GM19397 (cell line): ENCODE measurements around the gene RPH3AL.

Source experiments
- ATAC-seq: cut with Tn5 transposase; IDR thresholded peaks from one replicate; pipeline ENCODE4 v1.9.1; 2021; ENCODE audit warnings: mild to moderate bottlenecking, moderate library complexity; ENCODE audit not compliant: unreplicated experiment

The RPH3AL gene

GRCh38 chr17:303168-303567 is 49.4 kb downstream of the RPH3AL start:
- no peak for ATAC-seq

- ATAC-seq = no peak
Observed at GRCh38 chr17:302300-302698, 50.3 kb downstream of the RPH3AL start.

DNA sequence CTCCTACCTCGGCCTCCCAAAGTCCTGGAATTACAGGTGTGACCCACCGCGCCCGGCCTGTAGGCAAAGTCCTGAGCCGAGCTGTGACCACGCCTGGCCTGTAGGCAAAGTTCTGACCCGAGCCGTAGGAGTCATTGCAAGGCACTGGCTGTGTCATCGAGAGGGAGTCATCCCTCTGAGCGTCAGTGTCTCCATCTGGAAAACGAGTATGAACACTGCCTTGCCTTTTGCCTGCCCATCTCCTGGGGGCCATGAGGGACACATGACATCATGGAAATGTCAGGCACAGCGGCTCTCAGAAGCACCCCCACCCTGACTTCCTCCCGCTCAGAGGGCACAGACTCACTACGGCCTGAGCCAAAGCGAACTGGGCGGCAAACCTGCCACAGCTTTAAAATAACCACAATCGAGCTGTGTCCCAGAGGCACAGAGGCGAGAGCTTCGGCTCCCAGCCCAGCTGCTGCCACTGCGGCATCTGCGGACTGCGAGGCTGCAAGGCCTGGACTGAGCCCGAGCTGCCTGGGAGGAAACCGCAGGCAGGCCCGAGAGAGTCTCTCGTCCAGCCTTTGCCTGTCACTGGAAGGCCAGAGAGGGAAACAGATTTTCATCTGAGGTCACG is 50.8 kb downstream of the RPH3AL start:
- ATAC-seq = no peak

DNA sequence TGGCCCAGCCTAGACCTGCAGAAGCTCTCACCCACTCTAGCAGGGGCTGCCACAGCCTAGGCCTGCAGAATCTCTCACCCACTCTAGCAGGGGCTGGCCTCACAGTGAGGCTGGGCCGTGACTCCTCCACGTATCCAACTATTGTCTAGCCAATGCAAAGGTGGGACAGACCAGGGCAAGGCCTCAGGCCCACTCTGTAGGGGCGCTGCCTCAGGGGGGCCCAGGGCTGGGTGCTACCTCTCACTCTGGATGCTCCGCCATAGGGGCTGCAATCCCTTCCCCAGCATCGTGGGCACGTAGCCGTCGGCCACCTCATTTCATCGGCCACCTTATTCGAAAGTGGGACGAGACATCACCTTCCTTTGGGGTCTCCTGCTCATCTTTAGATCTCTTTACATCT is 51.7 kb downstream of the RPH3AL start:
- no peak for ATAC-seq

DNA sequence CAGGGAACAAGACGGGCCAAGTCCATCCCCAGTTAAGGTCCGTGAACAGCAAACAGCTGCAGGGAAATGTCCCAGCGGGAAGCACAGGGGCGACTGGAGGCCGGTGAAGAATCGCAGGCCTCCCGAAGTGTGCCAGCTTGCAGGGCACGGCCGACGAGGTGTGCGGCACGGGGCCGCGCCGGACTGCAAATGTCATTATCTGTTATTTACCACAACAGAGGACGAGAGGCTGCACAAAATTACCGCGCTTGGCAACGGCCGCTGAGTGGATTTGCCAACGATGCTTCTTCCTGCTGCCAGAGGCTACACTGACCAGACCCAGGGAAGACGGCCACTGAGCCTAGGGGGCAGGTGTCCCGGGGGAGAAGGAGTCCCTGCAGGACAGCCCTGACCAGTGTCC is 53.1 kb downstream of the RPH3AL start:
- no peak for ATAC-seq

DNA sequence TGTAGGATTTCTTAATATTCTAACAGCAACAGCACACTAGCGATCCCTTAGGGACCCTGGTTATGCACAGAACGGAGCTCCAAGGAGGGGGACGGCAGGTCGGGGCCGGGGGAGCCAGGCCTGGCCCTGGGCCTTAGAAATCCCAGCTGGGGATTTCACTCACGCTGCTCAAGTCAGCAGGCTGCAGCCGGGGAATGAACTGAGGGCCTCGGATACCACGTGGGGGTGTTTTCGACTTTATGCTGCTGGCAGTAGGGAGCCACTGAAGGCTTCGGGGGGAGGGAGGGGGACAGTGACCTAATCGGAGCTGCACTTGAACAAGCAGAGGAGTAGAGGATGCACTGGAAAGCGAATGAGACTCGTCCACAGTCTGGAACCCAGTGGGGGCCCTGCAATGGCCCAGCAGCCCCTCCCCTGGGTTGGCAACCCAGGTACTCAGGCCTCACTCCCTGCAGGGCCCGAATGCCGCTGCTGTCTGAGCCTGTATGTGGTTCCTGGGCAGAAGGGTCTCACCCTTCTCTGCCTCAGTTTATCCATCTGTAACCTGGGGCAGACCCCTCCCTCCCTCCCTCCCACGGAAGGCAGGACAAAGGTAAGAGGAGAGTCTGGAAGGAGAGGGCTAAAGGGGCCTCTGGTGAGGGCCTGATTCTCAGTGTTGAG is 53.7 kb downstream of the RPH3AL start:
- no peak for ATAC-seq

DNA sequence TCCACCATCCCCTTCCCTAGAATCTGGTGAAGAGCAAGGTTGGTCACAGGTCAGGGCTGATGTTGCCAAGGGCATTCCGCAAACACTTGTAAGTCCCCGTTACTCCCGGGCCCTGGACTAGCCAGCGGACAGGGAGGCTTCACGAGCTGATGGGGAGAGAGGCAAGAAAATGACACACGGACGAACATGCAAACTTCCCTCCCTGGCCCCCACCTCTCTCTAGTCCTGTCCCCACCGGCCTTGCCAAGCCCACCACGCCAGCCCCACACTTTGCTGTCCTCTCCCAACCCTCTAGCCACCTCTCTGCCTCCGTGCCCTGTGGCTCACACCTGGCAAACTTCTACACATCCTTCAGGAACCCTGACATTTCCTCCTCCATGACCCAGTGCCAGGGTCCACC is 54.8 kb downstream of the RPH3AL start:
- no peak for ATAC-seq

GRCh38 chr17:296906-297690 is 55.5 kb downstream of the RPH3AL start:
- no peak for ATAC-seq

DNA sequence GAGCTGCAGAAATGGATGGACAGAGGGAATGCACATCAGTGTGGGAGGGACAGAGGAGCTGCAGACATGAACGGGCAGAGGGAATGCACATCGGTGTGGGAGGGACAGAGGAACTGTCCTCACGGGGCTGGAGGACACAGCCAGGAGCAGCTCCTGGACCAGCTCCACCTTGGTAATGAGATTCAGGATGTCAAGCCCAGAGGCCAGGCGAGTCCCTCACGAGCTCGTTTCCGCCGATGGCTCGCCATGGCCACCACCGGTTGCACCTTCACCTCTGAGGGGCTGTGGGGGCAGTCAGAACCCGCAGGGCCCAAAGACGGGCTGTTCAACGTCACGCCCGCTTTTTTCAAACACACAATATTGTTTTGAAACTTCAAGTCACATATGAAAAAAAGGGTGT is 56.2 kb downstream of the RPH3AL start:
- no peak for ATAC-seq

DNA sequence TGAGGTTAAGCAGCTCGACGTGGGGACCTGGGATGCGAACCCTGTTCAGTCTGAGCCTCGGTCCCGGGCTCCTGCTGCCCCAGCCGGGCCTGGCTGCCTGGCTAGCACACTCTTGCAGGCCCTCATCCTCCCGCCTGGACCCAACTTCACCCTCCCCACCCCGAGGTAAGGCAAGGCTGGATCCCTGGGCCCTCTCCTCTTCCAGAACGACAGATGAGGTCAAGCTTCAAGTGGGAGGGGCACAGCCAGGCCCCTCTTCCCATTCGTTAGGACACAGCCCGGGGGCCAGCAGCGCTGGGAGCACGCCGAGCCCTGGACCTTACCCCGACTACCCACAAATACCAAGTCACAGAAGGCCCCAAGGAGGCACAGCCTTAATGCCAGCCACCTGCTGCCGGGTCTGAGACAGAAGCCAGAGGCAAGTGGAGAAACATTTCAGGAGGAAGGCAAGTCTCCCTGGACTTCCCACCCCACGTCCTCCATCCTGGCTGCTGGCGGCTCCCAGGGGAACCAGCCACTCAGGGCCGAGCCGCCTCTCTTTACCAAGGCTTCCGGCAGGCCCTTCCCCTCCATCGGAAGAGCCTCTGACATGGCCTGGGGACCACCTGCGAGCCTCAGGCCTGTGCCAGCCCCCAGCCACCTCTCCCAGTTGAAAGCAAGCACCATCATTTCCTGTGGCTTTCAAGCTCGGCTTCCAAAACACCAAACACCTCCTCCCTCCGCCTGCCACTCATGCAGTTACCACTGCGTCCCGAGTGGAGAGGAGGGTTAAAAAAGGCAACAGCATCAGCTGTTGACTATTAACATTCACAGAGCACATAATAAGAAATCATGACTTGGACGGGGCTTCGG is 59.9 kb downstream of the RPH3AL start:
- ATAC-seq = no peak

GRCh38 chr17:292016-292415 is 60.6 kb downstream of the RPH3AL start:
- no peak for ATAC-seq

- ATAC-seq = no peak
Observed at GRCh38 chr17:291587-291986, 61.0 kb downstream of the RPH3AL start.

DNA sequence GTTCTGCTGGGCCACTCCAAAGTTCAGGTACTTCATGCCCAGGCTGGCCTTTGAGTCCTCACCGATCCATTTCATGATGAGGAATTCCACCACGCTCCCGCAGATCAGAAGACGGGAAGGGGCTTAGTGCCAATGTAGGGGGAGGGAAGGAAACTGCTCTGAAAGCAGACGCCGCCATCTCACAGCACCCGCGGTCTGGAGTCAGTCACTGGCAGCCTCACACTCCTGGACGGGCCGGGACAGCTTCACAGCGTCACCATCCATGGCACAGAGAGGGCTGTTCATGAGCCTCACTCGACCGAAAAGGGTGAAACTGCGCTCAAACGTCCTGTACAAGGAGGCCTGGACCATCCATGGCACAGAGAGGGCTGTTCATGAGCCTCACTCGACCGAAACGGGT is 62.0 kb downstream of the RPH3AL start:
- no peak for ATAC-seq

DNA sequence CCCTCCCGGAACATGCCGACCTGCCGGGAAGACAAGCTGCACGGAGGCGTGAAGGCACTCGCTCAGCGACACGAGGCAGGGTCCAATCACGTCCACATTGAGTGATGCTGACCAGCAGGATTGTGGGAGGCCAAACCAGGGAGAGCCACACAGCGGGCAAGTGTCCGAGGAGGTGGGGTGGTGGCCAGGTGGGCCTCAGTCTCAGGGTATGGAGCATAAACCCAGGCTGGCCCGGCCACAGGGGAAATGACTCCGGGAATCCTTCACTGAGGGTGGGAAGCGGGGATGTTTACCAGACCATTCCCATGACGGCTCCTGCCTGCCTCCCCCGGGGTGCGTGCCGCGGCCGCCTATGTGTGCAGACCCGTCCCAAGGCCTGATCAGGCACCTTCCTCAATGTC is 62.5 kb downstream of the RPH3AL start:
- ATAC-seq = no peak

DNA sequence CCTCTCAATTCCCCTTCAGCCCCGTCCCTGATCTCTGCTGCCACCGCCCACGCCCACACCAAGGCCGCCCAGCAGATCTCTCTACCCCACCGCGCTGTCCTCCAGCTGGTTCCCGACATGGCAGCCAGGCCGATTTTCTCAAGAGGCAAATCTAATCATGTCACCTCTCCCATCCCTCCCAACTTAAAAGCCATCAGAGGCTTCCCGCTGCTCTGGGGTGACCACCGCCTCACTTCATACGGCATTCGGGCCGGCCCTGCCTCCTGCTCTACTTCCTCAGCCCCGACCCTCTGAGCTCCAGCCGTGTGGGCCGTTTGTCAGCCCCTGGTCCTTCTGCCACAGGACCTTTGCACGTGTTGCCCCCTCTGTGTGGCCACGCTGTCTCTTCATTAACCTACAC is 63.2 kb downstream of the RPH3AL start:
- ATAC-seq = no peak

- no peak for ATAC-seq
Observed at GRCh38 chr17:288802-289356, 63.7 kb downstream of the RPH3AL start.

DNA sequence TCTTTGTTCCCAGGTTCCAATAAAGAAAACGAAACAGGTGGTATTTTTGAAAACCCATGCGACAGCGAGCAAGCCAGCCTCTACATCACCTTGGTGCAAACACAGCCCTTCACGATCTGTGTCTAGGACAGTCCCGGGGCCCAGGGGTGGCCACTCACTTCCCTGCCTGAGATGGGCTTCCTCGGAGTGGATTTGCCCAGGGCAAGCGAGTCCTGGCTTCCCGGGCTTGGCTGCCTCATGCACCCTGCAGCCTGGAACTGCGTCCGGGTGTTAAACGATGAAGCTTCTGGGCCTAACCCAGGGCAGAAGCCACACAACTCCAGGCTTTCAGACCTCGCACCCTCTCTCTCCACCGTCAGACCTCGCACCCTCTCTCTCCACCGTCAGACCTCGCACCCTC is 66.0 kb downstream of the RPH3AL start:
- no peak for ATAC-seq

GRCh38 chr17:285751-286422 is 66.7 kb downstream of the RPH3AL start:
- ATAC-seq = no peak

GRCh38 chr17:284676-285355 is 67.8 kb downstream of the RPH3AL start:
- ATAC-seq = no peak
